Measurements from ENCODE around the gene CARD11.

The CARD11 gene

GRCh38 chr7:3074459-3074821 is 30.8 kb upstream of the CARD11 start:
- Histone ChIP-seq H3K9me3 (ENCODE audit: control extremely low read depth in 1 of 5, control insufficient read depth in 4 of 5, insufficient read depth in 2 of 5, low read depth in 1 of 5, low read length in 4 of 5) (peaks cover 0 to 12% (median 3%) of the 10 kb centered on the region in 5 experiments), H3K4me3 (ENCODE audit: control insufficient read depth in 1 of 7, extremely low read depth in 1 of 7, insufficient read depth in 4 of 7, low read depth in 2 of 7, low read length in 6 of 7) (no peak overlapping the region), H3K4me1 (ENCODE audit: control extremely low read depth in 1 of 4, control insufficient read depth in 4 of 4, insufficient read depth in 4 of 4, low read length in 3 of 4) (peaks cover 0 to 10% (median 8%) of the 10 kb centered on the region in 4 experiments), H3K27me3 (replicated peaks in 2 of 5; ENCODE audit: control insufficient read depth in 4 of 5, insufficient read depth in 5 of 5, low read length in 4 of 5) (no peaks in the 10 kb centered on the region), H3K36me3 (ENCODE audit: control insufficient read depth in 4 of 4, insufficient read depth in 4 of 4, low read length in 3 of 4) (no peaks in the 10 kb centered on the region), H3K27ac (ENCODE audit: insufficient read depth in 1 of 2, low read depth in 1 of 2, low read length in 2 of 2, poor library complexity in 1 of 2, severe bottlenecking in 2 of 2) (no peak overlapping the region)
- CTCF ChIA-PET, result interaction anchor here (1.3 to 1.4 kb wide), 2 partner anchors 9 to 16 kb away, joined by 4 to 8 read pairs; no protein-coding TSS in a partner anchor
- 87% methylated on average over 3 of the region's 4 CpGs for WGBS (ENCODE audit: insufficient coverage)
- no peak for DNase-seq
- POLR2A ChIA-PET, result no interaction called here

GRCh38 chr7:3073763-3074458 is 30.2 kb upstream of the CARD11 start:
- 100% methylated on average over 5 of the region's 6 CpGs for WGBS (ENCODE audit: insufficient coverage)
- H3K4me1 ChIP-seq (ENCODE audit: control extremely low read depth in 1 of 4, control insufficient read depth in 4 of 4, insufficient read depth in 4 of 4, low read length in 3 of 4), result peaks cover 0 to 15% (median 13%) of the 10 kb centered on the region in 4 experiments
- H3K27me3 ChIP-seq (replicated peaks in 2 of 5; ENCODE audit: control insufficient read depth in 4 of 5, insufficient read depth in 5 of 5, low read length in 4 of 5), result no peaks in the 10 kb centered on the region
- no peaks in the 10 kb centered on the region for H3K36me3 ChIP-seq (ENCODE audit: control insufficient read depth in 4 of 4, insufficient read depth in 4 of 4, low read length in 3 of 4)
- CTCF ChIA-PET, result interaction anchor here (0.6 to 1.4 kb wide), 3 partner anchors 8 to 16 kb away, joined by 3 to 8 read pairs (median 4); no protein-coding TSS in a partner anchor
- no peak for DNase-seq
- H3K27ac ChIP-seq (ENCODE audit: insufficient read depth in 1 of 2, low read depth in 1 of 2, low read length in 2 of 2, poor library complexity in 1 of 2, severe bottlenecking in 2 of 2), result no peak overlapping the region
- no peak overlapping the region for H3K4me3 ChIP-seq (ENCODE audit: control insufficient read depth in 1 of 7, extremely low read depth in 1 of 7, insufficient read depth in 4 of 7, low read depth in 2 of 7, low read length in 6 of 7)
- POLR2A ChIA-PET, result no interaction called here
- peaks cover 0 to 12% (median 3%) of the 10 kb centered on the region in 5 experiments for H3K9me3 ChIP-seq (ENCODE audit: control extremely low read depth in 1 of 5, control insufficient read depth in 4 of 5, insufficient read depth in 2 of 5, low read depth in 1 of 5, low read length in 4 of 5)

GRCh38 chr7:3070908-3071307 is 27.2 kb upstream of the CARD11 start:
- Histone ChIP-seq H3K4me3 (ENCODE audit: control insufficient read depth in 1 of 7, extremely low read depth in 1 of 7, insufficient read depth in 4 of 7, low read depth in 2 of 7, low read length in 6 of 7) (no peak overlapping the region), H3K4me1 (ENCODE audit: control extremely low read depth in 1 of 4, control insufficient read depth in 4 of 4, insufficient read depth in 4 of 4, low read length in 3 of 4) (peaks cover 0 to 27% (median 18%) of the 10 kb centered on the region in 4 experiments), H3K27ac (ENCODE audit: insufficient read depth in 1 of 2, low read depth in 1 of 2, low read length in 2 of 2, poor library complexity in 1 of 2, severe bottlenecking in 2 of 2) (no peak overlapping the region), H3K27me3 (replicated peaks in 2 of 5; ENCODE audit: control insufficient read depth in 4 of 5, insufficient read depth in 5 of 5, low read length in 4 of 5) (no peaks in the 10 kb centered on the region), H3K9me3 (ENCODE audit: control extremely low read depth in 1 of 5, control insufficient read depth in 4 of 5, insufficient read depth in 2 of 5, low read depth in 1 of 5, low read length in 4 of 5) (peaks cover 0 to 6% (median 3%) of the 10 kb centered on the region in 5 experiments), H3K36me3 (ENCODE audit: control insufficient read depth in 4 of 4, insufficient read depth in 4 of 4, low read length in 3 of 4) (no peaks in the 10 kb centered on the region)
- no peak for DNase-seq
- CTCF ChIA-PET, result interaction anchor here (1.4 kb wide), 1 partner anchor 21 kb away, joined by 3 read pairs; no protein-coding TSS in a partner anchor
- POLR2A ChIA-PET, result no interaction called here
- 94% methylated on average over 3 of the region's 4 CpGs for WGBS (ENCODE audit: insufficient coverage)

- peaks cover 0 to 30% (median 18%) of the 10 kb centered on the region in 4 experiments for H3K4me1 ChIP-seq (ENCODE audit: control extremely low read depth in 1 of 4, control insufficient read depth in 4 of 4, insufficient read depth in 4 of 4, low read length in 3 of 4)
- H3K9me3 ChIP-seq (ENCODE audit: control extremely low read depth in 1 of 5, control insufficient read depth in 4 of 5, insufficient read depth in 2 of 5, low read depth in 1 of 5, low read length in 4 of 5), result peaks cover 0 to 6% (median 2%) of the 10 kb centered on the region in 5 experiments
- H3K27ac ChIP-seq (ENCODE audit: insufficient read depth in 1 of 2, low read depth in 1 of 2, low read length in 2 of 2, poor library complexity in 1 of 2, severe bottlenecking in 2 of 2), result no peak overlapping the region
- H3K4me3 ChIP-seq (ENCODE audit: control insufficient read depth in 1 of 7, extremely low read depth in 1 of 7, insufficient read depth in 4 of 7, low read depth in 2 of 7, low read length in 6 of 7), result peak overlapping the region in 1 of 7 experiments; percentile 22
- ChIA-PET CTCF (interaction anchor here (0.9 to 2.1 kb wide), 8 partner anchors 8 to 84 kb away, joined by 3 to 8 read pairs (median 5); no protein-coding TSS in a partner anchor), POLR2A (no interaction called here)
- 68% methylated on average over 7 of the region's 10 CpGs for WGBS (ENCODE audit: insufficient coverage)
- no peaks in the 10 kb centered on the region for H3K27me3 ChIP-seq (replicated peaks in 2 of 5; ENCODE audit: control insufficient read depth in 4 of 5, insufficient read depth in 5 of 5, low read length in 4 of 5)
- H3K36me3 ChIP-seq (ENCODE audit: control insufficient read depth in 4 of 4, insufficient read depth in 4 of 4, low read length in 3 of 4), result no peaks in the 10 kb centered on the region
- DNase-seq, result peak in 2 of 3 donors; percentile 43 to 59
Observed at GRCh38 chr7:3069771-3070449, 26.2 kb upstream of the CARD11 start.

- POLR2A ChIA-PET, result no interaction called here
- no peak overlapping the region for H3K27ac ChIP-seq (ENCODE audit: insufficient read depth in 1 of 2, low read depth in 1 of 2, low read length in 2 of 2, poor library complexity in 1 of 2, severe bottlenecking in 2 of 2)
- CTCF ChIA-PET, result interaction anchor here (0.7 to 2.1 kb wide), 10 partner anchors 10 to 182 kb away, joined by 3 to 8 read pairs (median 4); partner anchors contain the start of gene CARD11
Observed at GRCh38 chr7:3068530-3068929, 24.9 kb upstream of the CARD11 start.

GRCh38 chr7:3067606-3068380 is 24.1 kb upstream of the CARD11 start:
- Histone ChIP-seq H3K4me1 (ENCODE audit: control extremely low read depth in 1 of 4, control insufficient read depth in 4 of 4, insufficient read depth in 4 of 4, low read length in 3 of 4) (peaks cover 0 to 30% (median 18%) of the 10 kb centered on the region in 4 experiments), H3K27me3 (replicated peaks in 2 of 5; ENCODE audit: control insufficient read depth in 4 of 5, insufficient read depth in 5 of 5, low read length in 4 of 5) (no peaks in the 10 kb centered on the region), H3K27ac (ENCODE audit: insufficient read depth in 1 of 2, low read depth in 1 of 2, low read length in 2 of 2, poor library complexity in 1 of 2, severe bottlenecking in 2 of 2) (no peak overlapping the region), H3K36me3 (ENCODE audit: control insufficient read depth in 4 of 4, insufficient read depth in 4 of 4, low read length in 3 of 4) (no peaks in the 10 kb centered on the region), H3K4me3 (ENCODE audit: control insufficient read depth in 1 of 7, extremely low read depth in 1 of 7, insufficient read depth in 4 of 7, low read depth in 2 of 7, low read length in 6 of 7) (no peak overlapping the region), H3K9me3 (ENCODE audit: control extremely low read depth in 1 of 5, control insufficient read depth in 4 of 5, insufficient read depth in 2 of 5, low read depth in 1 of 5, low read length in 4 of 5) (peaks cover 0 to 6% (median 2%) of the 10 kb centered on the region in 5 experiments)
- 100% methylated on average over 2 of the region's 2 CpGs for WGBS (ENCODE audit: insufficient coverage)
- CTCF ChIA-PET, result interaction anchor here (0.7 to 2.2 kb wide), 11 partner anchors 10 to 181 kb away, joined by 3 to 12 read pairs (median 4); partner anchors contain the start of gene CARD11
- POLR2A ChIA-PET, result no interaction called here
- DNase-seq, result peak in 1 of 3 donors; percentile 11

More at GRCh38 chr7:3068530-3068929, 24.9 kb upstream of the CARD11 start:
- H3K9me3 ChIP-seq (ENCODE audit: control extremely low read depth in 1 of 5, control insufficient read depth in 4 of 5, insufficient read depth in 2 of 5, low read depth in 1 of 5, low read length in 4 of 5), result peaks cover 0 to 6% (median 2%) of the 10 kb centered on the region in 5 experiments
- H3K36me3 ChIP-seq (ENCODE audit: control insufficient read depth in 4 of 4, insufficient read depth in 4 of 4, low read length in 3 of 4), result no peaks in the 10 kb centered on the region
- WGBS (ENCODE audit: insufficient coverage), result 100% methylated on average over 3 of the region's 4 CpGs
- H3K4me3 ChIP-seq (ENCODE audit: control insufficient read depth in 1 of 7, extremely low read depth in 1 of 7, insufficient read depth in 4 of 7, low read depth in 2 of 7, low read length in 6 of 7), result no peak overlapping the region
- DNase-seq, result peak; percentile 67 to 95 (median 93)
- H3K27me3 ChIP-seq (replicated peaks in 2 of 5; ENCODE audit: control insufficient read depth in 4 of 5, insufficient read depth in 5 of 5, low read length in 4 of 5), result no peaks in the 10 kb centered on the region
- H3K4me1 ChIP-seq (ENCODE audit: control extremely low read depth in 1 of 4, control insufficient read depth in 4 of 4, insufficient read depth in 4 of 4, low read length in 3 of 4), result peaks cover 0 to 30% (median 18%) of the 10 kb centered on the region in 4 experiments

Measured in common myeloid progenitor, CD34-positive (primary cell).